ENCODE results near the gene TPD52L1. TPM values are rescaled to one million over a fixed set of nuclear protein-coding genes. Genes with fewer than 3 reads are reported as not detected.
"Not testable (repeated sequence)": the region's sequence is repeated elsewhere in the genome, so short reads cannot be mapped to it uniquely, and the experiment has no call there.

The TPD52L1 gene
- total and polyA plus RNA-seq, 2 donors: 6.3 to 16.9 TPM

DNA sequence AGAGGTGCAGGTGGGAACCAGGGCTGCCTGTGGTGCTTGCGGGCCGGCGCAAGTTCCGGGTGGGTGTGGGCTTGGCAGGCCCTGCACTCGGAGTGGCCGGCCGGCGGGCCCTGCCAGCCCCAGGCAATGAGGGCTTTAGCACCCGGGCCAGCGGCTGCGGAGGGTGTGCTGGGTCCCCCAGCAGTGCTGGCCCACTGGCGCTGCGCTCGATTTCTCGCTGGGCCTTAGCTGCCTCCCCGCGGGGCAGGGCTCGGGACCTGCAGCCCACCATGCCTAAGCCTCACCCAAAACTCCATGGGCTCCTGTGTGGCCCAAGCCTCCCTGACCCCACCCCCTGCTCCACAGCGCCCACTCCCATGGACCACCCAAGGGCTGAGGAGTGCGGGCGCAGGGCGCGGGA lies 27.7 kb upstream of the TPD52L1 start:
- H3K4me3 ChIP-seq (ENCODE audit: low read length in 2 of 2); H3K27me3 ChIP-seq (ENCODE audit: control insufficient read depth in 2 of 2, insufficient read depth in 1 of 2, low read length in 1 of 2); H3K36me3 ChIP-seq (ENCODE audit: control insufficient read depth in 2 of 2, insufficient read depth in 2 of 2, low read length in 1 of 2); DNase-seq (ENCODE audit: low read depth in 6 of 9, low spot score in 9 of 9); H3K9me3 ChIP-seq (ENCODE audit: control insufficient read depth in 2 of 2, insufficient read depth in 1 of 2, low read length in 1 of 2); H3K27ac ChIP-seq (ENCODE audit: low read depth in 1 of 2, low read length in 1 of 2); H3K4me1 ChIP-seq (ENCODE audit: control insufficient read depth in 2 of 2, insufficient read depth in 2 of 2, low read length in 2 of 2): not testable (repeated sequence)
- over 99% methylated on average over 23 of the region's 23 CpGs for WGBS

DNA sequence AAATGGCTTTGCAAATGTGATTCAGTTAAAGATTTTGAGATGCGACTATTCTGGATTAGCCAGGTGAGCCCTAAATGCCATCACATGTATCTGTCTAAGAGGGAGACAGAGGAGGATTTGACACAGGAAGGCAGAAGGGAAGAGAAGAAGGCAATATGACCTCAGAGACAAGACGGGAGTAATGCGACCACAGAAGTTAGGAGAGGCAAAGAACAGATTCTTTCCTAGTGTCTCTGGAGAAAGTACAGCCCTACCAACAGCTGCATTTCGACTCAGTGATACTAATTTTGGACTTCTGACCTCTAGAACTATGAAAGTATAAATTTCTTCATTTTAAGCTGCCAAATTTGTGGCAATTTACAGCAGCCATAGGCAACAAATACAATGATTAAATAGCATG lies 24.2 kb upstream of the TPD52L1 start:
- Histone ChIP-seq H3K27ac (ENCODE audit: low read depth in 1 of 2, low read length in 1 of 2) (no peak overlapping the region), H3K4me3 (ENCODE audit: low read length in 2 of 2) (no peak overlapping the region), H3K4me1 (ENCODE audit: control insufficient read depth in 2 of 2, insufficient read depth in 2 of 2, low read length in 2 of 2) (no peaks in the 10 kb centered on the region), H3K27me3 (ENCODE audit: control insufficient read depth in 2 of 2, insufficient read depth in 1 of 2, low read length in 1 of 2) (no peaks in the 10 kb centered on the region), H3K9me3 (ENCODE audit: control insufficient read depth in 2 of 2, insufficient read depth in 1 of 2, low read length in 1 of 2) (peaks cover 1 to 4% of the 10 kb centered on the region in 2 donors), H3K36me3 (ENCODE audit: control insufficient read depth in 2 of 2, insufficient read depth in 2 of 2, low read length in 1 of 2) (no peaks in the 10 kb centered on the region)
- no peak for DNase-seq (ENCODE audit: low read depth in 6 of 9, low spot score in 9 of 9)
- WGBS: 83% methylated on average over 4 of the region's 4 CpGs

DNA sequence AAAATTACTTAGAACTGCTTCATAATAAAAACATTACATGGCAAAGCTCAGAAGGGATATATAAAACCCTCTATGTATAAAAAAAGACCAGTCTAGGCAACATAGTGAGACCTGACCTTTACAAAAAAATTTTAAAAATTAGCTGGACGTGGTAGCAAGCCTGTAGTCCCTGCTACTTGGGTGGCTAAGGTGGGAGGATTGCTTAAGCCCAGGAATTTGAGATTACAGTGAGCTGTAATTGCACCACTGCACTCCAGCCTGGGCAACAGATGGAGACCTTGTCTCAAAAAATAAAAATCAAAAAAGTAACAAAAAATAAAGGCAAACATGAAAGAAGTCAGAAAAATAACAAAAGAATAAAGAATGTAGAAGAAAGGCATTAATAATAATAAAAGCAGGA lies 21.5 kb upstream of the TPD52L1 start:
- no peaks in the 10 kb centered on the region for H3K27me3 ChIP-seq (ENCODE audit: control insufficient read depth in 2 of 2, insufficient read depth in 1 of 2, low read length in 1 of 2)
- 84% methylated on average over 1 of the region's 1 CpG for whole genome bisulfite sequencing
- H3K4me1 ChIP-seq (ENCODE audit: control insufficient read depth in 2 of 2, insufficient read depth in 2 of 2, low read length in 2 of 2): no peaks in the 10 kb centered on the region
- DNase-seq (ENCODE audit: low read depth in 6 of 9, low spot score in 9 of 9): no peak
- no peak overlapping the region for H3K27ac ChIP-seq (ENCODE audit: low read depth in 1 of 2, low read length in 1 of 2)
- H3K4me3 ChIP-seq (ENCODE audit: low read length in 2 of 2): no peak overlapping the region
- no peaks in the 10 kb centered on the region for H3K9me3 ChIP-seq (ENCODE audit: control insufficient read depth in 2 of 2, insufficient read depth in 1 of 2, low read length in 1 of 2)
- no peaks in the 10 kb centered on the region for H3K36me3 ChIP-seq (ENCODE audit: control insufficient read depth in 2 of 2, insufficient read depth in 2 of 2, low read length in 1 of 2)

DNA sequence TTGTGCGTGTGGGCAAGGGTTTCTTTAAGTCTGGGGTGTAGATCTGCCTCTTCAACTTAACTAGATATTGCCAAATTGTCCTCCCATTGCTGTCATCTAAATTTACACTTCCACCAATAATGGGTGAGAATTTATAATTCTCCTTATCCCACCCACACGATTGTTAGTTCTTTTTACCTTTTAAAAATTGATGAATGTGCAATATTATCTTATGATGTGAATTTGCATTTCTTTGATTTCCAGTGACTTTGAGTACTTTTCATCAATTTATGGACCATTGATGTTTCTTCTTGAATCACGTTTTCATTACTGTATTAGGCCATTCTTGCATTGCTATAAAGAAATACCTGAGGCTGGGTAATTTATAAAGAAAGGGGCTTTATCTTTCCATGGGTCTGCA lies 17.2 kb upstream of the TPD52L1 start:
- no peaks in the 10 kb centered on the region for H3K36me3 ChIP-seq (ENCODE audit: control insufficient read depth in 2 of 2, insufficient read depth in 2 of 2, low read length in 1 of 2)
- H3K27ac ChIP-seq (ENCODE audit: low read depth in 1 of 2, low read length in 1 of 2): no peak overlapping the region
- WGBS: 91% methylated on average over 3 of the region's 3 CpGs
- no peak overlapping the region for H3K4me3 ChIP-seq (ENCODE audit: low read length in 2 of 2)
- H3K9me3 ChIP-seq (ENCODE audit: control insufficient read depth in 2 of 2, insufficient read depth in 1 of 2, low read length in 1 of 2): no peaks in the 10 kb centered on the region
- H3K4me1 ChIP-seq (ENCODE audit: control insufficient read depth in 2 of 2, insufficient read depth in 2 of 2, low read length in 2 of 2): no peaks in the 10 kb centered on the region
- DNase-seq (ENCODE audit: low read depth in 6 of 9, low spot score in 9 of 9): no peak
- no peaks in the 10 kb centered on the region for H3K27me3 ChIP-seq (ENCODE audit: control insufficient read depth in 2 of 2, insufficient read depth in 1 of 2, low read length in 1 of 2)

DNA sequence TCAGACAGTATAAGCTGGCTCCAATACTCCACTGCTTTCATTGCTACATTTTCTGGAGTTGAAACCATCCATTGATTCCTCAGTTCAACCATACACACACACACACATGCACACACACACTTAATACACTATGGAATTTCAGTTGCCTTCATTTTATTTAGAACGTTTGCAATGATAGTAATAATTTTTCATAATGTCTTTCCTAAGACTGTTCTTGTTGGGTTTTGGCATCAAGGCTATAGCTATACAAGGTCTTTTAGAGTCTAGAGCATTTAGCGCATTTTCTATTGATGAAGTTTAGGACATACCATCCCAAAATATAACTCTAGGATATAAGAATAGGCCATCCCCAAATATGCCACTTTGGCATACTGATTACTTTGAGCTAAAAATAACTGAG lies 15.5 kb upstream of the TPD52L1 start:
- Histone ChIP-seq H3K9me3 (ENCODE audit: control insufficient read depth in 2 of 2, insufficient read depth in 1 of 2, low read length in 1 of 2) (peaks cover 0 to 3% of the 10 kb centered on the region in 2 donors), H3K27ac (ENCODE audit: low read depth in 1 of 2, low read length in 1 of 2) (no peak overlapping the region), H3K4me1 (ENCODE audit: control insufficient read depth in 2 of 2, insufficient read depth in 2 of 2, low read length in 2 of 2) (no peaks in the 10 kb centered on the region), H3K4me3 (ENCODE audit: low read length in 2 of 2) (no peak overlapping the region), H3K27me3 (ENCODE audit: control insufficient read depth in 2 of 2, insufficient read depth in 1 of 2, low read length in 1 of 2) (no peaks in the 10 kb centered on the region), H3K36me3 (ENCODE audit: control insufficient read depth in 2 of 2, insufficient read depth in 2 of 2, low read length in 1 of 2) (no peaks in the 10 kb centered on the region)
- 80% methylated on average over 2 of the region's 2 CpGs for WGBS
- no peak for DNase-seq (ENCODE audit: low read depth in 6 of 9, low spot score in 9 of 9)

DNA sequence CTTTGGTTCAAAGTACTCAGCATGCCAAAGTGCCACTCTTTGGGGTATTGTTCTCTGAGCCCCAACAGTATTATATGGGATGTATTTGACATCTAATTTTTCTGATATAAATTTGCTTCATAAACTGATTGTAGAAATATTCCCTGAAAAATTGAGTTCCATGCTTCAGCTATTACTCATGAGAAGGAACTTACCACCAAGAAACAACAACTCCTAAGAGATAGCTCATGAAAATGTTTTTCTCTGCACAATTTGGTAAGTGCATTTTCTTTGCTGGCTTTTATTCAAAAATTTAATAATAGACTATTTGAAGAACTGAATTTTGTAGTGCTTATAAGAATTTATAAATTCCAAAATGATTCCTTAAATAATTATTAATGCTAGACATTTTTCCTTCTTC lies 12.8 kb upstream of the TPD52L1 start:
- Histone ChIP-seq H3K4me1 (ENCODE audit: control insufficient read depth in 2 of 2, insufficient read depth in 2 of 2, low read length in 2 of 2) (no peaks in the 10 kb centered on the region), H3K9me3 (ENCODE audit: control insufficient read depth in 2 of 2, insufficient read depth in 1 of 2, low read length in 1 of 2) (peaks cover 0 to 5% of the 10 kb centered on the region in 2 donors), H3K36me3 (ENCODE audit: control insufficient read depth in 2 of 2, insufficient read depth in 2 of 2, low read length in 1 of 2) (no peaks in the 10 kb centered on the region), H3K27ac (ENCODE audit: low read depth in 1 of 2, low read length in 1 of 2) (no peak overlapping the region), H3K4me3 (ENCODE audit: low read length in 2 of 2) (no peak overlapping the region), H3K27me3 (ENCODE audit: control insufficient read depth in 2 of 2, insufficient read depth in 1 of 2, low read length in 1 of 2) (no peaks in the 10 kb centered on the region)
- DNase-seq (ENCODE audit: low read depth in 6 of 9, low spot score in 9 of 9): no peak

DNA sequence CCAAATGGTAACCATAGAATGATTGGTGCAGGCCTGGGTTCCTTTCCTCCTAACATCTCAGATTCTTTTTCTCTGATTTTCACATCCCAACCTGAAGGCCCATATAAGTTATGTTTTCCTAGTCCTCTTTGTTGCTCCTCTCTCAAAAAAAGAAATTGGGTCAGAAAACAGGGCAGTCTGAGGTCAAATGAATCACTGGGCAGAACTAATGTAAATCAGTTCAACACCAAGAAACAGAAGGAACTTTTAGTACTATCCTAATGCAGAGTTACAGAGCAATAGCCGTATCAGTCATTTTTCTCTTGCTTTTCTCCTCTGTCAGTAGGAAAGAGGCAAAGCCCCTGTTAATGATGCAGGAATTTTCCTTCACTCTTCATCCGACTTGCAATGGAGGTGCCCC lies 11.0 kb upstream of the TPD52L1 start:
- 97% methylated on average over 2 of the region's 2 CpGs for WGBS
- Histone ChIP-seq H3K27me3 (ENCODE audit: control insufficient read depth in 2 of 2, insufficient read depth in 1 of 2, low read length in 1 of 2) (no peaks in the 10 kb centered on the region), H3K27ac (ENCODE audit: low read depth in 1 of 2, low read length in 1 of 2) (no peak overlapping the region), H3K9me3 (ENCODE audit: control insufficient read depth in 2 of 2, insufficient read depth in 1 of 2, low read length in 1 of 2) (peaks cover 0 to 5% of the 10 kb centered on the region in 2 donors), H3K4me1 (ENCODE audit: control insufficient read depth in 2 of 2, insufficient read depth in 2 of 2, low read length in 2 of 2) (no peaks in the 10 kb centered on the region), H3K36me3 (ENCODE audit: control insufficient read depth in 2 of 2, insufficient read depth in 2 of 2, low read length in 1 of 2) (no peaks in the 10 kb centered on the region), H3K4me3 (ENCODE audit: low read length in 2 of 2) (no peak overlapping the region)
- DNase-seq (ENCODE audit: low read depth in 6 of 9, low spot score in 9 of 9): no peak

DNA sequence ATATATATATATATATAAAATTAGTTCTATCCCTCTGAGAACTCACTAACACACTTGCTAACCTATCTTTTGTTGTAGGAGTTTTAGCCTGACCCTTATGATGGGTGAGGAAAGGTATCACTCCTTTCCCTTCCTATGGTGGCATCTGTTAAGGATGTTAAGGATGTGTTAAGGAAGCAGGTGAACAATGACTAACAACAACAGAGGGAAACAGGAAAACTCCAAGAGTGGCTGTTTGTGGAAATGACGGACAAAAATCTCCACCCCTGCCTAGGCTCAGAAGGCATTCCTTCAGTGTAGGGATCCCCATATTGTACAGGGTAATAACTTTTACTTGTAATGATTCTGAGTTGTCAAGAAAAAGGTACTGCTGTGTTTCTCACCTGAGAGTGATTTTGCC lies 8.8 kb upstream of the TPD52L1 start:
- Histone ChIP-seq H3K27ac (ENCODE audit: low read depth in 1 of 2, low read length in 1 of 2) (no peak overlapping the region), H3K27me3 (ENCODE audit: control insufficient read depth in 2 of 2, insufficient read depth in 1 of 2, low read length in 1 of 2) (no peaks in the 10 kb centered on the region), H3K4me1 (ENCODE audit: control insufficient read depth in 2 of 2, insufficient read depth in 2 of 2, low read length in 2 of 2) (no peaks in the 10 kb centered on the region), H3K4me3 (ENCODE audit: low read length in 2 of 2) (no peak overlapping the region), H3K9me3 (ENCODE audit: control insufficient read depth in 2 of 2, insufficient read depth in 1 of 2, low read length in 1 of 2) (peaks cover 0 to 5% of the 10 kb centered on the region in 2 donors), H3K36me3 (ENCODE audit: control insufficient read depth in 2 of 2, insufficient read depth in 2 of 2, low read length in 1 of 2) (no peaks in the 10 kb centered on the region)
- no peak for DNase-seq (ENCODE audit: low read depth in 6 of 9, low spot score in 9 of 9)
- WGBS: 100% methylated on average over 1 of the region's 1 CpG

DNA sequence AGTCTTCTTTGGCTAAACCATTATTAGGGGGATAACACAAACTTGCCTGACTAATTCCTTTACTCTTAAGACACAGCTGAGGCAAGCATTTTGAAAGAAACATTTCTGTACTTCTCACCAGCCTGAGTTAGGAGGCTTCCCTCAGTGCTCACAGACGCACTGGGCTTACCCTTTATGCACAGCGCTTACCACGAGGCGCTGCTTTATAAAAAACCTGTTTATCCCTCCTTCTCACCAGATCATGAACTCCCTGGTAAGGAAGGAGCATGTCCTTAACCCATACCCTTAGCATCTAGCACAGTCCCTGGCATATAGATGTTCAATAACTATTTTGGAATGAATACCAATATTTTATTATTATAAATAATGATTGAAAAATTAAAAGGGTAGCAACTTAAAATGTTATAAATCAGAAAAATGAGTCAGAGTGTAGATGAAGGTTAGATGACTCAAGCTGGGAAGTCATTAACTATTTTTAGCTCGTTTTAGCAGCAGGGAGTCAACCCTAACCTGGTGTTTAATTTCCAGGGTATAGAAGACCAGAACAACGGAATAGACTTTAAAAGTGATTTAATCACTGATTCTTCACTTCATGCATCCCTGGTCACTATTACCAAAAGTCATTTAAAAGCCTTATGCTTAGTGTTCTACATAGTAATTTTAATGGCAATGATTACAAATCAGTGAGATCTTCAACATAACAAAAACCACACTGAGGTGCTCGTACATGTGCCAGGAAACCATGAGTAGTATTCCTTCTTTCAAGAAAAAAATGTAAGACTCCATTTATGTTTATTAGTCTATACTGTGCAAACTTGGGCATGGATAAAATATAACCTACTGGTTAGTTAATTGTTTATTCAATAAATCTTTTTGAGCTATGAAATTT lies 4.1 kb upstream of the TPD52L1 start:
- H3K9me3 ChIP-seq (ENCODE audit: control insufficient read depth in 2 of 2, insufficient read depth in 1 of 2, low read length in 1 of 2): no peaks in the 10 kb centered on the region
- H3K27me3 ChIP-seq (ENCODE audit: control insufficient read depth in 2 of 2, insufficient read depth in 1 of 2, low read length in 1 of 2): peaks cover 10 to 16% of the 10 kb centered on the region in 2 donors
- 77% methylated on average over 7 of the region's 7 CpGs for WGBS
- no peak for DNase-seq (ENCODE audit: low read depth in 6 of 9, low spot score in 9 of 9)
- no peak overlapping the region for H3K4me3 ChIP-seq (ENCODE audit: low read length in 2 of 2)
- no peak overlapping the region for H3K27ac ChIP-seq (ENCODE audit: low read depth in 1 of 2, low read length in 1 of 2)
- no peaks in the 10 kb centered on the region for H3K36me3 ChIP-seq (ENCODE audit: control insufficient read depth in 2 of 2, insufficient read depth in 2 of 2, low read length in 1 of 2)
- H3K4me1 ChIP-seq (ENCODE audit: control insufficient read depth in 2 of 2, insufficient read depth in 2 of 2, low read length in 2 of 2): peaks cover 0 to 10% of the 10 kb centered on the region in 2 donors
